HG02571 (cell line): Measurements from ENCODE around the gene FIBIN.
"Not testable (repeated sequence)": the region's sequence is repeated elsewhere in the genome, so short reads cannot be mapped to it uniquely, and the experiment has no call there.

Experiments
- ATAC-seq: cut with Tn5 transposase; IDR thresholded peaks from one replicate; pipeline ENCODE4 v1.9.1; 2021; ENCODE audit warnings: mild to moderate bottlenecking, moderate library complexity; ENCODE audit not compliant: unreplicated experiment

Gene FIBIN

DNA sequence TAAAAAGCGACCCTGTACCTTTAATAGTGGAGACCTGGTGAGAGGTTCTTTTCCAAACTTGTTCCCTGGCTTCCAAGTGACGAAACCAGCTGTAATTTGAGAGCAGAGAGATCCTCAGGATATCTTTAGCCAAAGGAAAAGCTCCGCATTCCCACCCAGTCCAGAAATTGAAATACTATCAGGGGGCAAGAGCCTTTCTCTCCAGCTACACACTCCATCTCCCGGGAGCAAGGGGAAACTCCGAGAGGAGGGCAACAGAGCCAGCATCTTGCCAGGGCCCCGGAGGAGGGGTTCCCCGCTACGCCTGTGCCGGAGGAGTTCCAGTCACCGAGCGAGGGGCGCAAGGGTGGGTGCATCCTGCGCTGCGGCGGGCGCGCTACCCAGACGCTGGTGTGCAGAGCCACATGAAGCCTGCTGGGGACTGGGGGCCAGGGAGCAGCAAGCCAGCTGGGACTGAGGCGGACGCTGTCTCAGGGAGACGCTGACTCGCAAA is at the start of gene FIBIN:
TSS of gene FIBIN (plus strand) at position 148 of the 493 bp plus-strand sequence. CDS start 415 bp downstream, outside the sequence.
- no peak for ATAC-seq

DNA sequence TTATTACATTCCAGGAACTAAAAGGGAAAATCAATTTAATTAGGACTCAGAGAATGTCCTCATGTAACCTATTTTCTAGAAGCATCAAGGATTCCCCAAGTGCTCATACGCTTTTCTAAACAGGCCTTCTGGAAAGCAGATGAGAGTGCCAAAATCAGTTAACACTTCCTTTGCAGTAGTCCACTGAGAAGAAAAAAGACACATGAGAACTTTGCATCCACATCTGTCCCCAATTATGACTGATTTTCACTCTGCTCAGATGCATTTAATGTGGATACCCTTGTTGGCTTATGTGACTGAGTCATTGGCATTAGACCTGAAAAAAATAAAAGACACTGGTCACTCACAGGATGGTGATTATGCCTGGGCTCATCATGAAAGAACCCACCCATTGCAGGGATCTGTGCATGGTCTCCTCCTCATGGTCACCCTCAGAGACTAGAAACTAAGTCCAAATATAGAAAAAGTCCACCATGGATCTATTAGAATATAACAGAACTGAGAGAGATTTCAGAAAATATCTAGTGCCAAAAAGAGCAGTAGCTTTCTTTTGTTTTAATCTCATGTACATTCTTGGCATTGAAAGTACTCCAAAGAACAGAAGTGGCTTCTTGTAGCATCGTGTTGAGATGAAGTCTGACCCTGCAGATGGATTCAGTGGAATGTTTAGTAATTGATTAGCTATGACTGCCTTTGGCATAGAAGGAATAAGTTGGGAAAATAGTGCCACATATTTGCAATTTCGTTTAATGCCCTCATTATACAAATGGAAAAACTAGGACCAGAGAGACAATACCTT is 48.8 kb upstream of the FIBIN start:
- ATAC-seq: no peak

DNA sequence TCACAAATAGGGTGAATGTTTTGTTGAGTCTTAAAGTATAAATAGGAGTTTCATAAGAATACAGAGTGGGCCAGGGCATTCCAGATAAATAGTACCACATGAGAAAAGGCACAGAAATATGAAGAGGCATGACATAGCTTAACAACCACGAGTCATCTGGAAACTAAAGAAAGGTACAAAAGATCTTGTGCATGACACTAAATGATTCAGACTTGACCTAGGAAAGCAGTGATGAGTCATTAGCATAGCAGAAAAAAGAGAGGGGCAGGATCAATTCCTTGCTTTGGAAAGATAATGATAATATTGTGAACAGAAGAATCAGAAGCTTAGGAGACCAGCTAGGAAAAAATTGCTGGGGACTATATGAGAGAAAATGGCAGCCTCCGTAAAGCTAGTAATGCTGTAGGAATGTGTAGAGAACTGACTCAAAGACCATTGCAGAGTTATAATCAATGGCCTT is 47.6 kb upstream of the FIBIN start:
- no peak for ATAC-seq

DNA sequence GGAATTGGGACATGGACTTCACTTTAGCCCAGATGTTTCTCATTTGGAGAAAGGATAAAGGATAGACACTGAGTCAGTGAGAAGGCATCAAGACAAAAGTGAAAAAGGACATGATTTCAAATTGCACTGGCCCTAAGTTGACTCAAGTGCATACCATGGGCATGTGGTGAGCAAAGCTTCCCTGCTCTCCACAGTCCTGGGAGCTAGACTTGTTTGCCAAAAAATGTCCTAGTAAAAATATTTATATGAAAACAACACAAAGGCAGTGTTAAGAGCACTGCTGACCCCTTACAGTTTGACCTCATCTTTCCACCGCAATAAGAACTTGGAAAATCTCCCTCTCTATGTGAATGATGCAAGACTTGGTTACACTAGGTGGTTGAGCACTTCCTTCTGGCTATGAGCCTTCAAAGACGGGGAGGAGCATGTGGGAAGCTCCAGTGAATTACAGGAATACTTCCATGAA is 46.5 kb upstream of the FIBIN start:
- no peak for ATAC-seq

DNA sequence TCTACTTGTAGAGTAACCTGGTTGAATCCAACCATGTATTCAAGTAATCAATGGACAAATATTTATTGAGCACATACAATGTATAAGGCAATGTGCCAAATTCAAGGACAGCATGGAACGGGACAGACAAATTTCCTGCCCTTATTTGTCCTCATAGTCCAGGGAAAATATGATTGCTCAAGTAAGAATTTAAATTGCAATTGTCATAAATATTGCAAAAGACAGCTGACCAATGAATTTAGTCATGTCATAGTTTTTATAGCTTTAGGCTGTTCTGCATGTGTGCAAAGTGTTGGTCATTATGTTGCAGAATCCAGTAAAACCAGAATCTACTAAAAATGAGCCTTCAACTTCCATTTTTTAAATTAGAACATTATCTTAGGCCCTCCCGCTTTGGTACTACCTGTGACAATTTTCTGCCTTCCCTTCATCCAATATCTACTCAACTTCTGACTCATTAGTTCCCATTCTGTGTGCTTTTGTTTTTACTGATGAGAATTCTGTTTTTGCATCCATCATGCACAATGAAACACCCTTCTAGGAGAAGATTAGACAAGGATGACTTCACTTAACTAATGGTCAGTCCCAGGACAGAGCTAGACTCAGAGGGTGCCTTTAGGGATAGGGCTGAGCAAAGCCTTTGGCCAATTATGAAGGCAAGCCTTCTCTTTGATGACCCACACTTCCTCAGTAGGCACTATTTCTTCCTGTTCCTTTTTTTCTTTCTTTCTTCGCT is 45.8 kb upstream of the FIBIN start:
- ATAC-seq: no peak

DNA sequence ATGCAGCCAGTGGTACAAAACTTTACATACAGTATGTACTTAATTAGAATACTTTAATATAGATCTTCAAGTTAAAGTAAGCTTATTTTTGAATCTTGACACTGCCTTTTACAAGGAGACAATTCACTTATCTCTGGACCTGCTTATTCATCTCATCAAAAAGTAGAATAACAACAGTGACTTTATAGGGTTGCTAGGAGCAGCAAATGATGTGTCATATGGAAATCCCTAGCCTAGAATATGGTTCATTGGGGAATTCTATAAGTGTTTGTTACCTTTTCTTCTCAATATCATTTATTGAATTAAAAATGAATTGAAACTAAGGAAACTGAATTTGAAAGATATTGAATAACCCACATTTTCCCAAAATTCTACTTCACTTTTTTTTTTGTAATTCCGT is 45.0 kb upstream of the FIBIN start:
- no peak for ATAC-seq

DNA sequence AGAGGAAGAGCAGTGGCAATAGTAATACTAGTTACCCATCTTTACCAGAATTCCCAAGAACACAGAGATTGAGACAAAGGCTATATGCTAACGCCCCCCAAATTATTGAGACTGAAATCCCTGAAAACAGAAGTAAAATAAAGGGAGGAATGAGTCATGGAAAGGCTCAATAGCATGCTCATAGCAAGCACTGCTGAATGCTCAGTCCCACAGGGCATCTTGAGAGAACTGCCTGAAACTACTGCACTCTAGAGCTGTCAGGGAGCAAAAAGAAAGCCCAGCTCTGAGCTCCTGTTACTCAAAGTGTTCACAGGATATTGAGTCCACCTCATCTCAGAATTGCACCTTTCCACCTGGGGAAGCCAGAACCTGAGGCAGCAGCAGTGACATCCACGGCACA is 44.1 kb upstream of the FIBIN start:
- no peak for ATAC-seq

DNA sequence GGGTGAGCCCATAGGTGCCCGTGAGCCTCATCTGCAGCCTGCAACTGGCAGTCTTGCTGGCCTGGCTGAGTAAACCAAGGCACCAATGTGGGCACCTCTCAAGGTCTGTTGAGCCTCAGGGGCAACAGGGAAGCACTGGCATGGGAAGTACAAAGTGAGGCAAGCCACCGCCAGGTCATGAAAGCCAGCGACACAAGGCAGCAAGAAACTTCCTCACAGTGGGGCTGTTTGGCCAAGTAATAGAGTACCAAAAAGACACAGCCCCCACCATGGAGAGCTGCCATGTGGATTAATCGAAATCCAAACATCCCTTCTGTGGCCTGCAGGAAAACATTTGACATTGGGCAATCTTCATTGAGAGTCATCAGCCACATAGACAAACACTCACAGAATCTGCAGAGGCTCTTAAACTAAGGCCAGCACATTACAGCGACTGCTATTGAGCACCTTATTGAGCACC is 43.6 kb upstream of the FIBIN start:
- no peak for ATAC-seq

DNA sequence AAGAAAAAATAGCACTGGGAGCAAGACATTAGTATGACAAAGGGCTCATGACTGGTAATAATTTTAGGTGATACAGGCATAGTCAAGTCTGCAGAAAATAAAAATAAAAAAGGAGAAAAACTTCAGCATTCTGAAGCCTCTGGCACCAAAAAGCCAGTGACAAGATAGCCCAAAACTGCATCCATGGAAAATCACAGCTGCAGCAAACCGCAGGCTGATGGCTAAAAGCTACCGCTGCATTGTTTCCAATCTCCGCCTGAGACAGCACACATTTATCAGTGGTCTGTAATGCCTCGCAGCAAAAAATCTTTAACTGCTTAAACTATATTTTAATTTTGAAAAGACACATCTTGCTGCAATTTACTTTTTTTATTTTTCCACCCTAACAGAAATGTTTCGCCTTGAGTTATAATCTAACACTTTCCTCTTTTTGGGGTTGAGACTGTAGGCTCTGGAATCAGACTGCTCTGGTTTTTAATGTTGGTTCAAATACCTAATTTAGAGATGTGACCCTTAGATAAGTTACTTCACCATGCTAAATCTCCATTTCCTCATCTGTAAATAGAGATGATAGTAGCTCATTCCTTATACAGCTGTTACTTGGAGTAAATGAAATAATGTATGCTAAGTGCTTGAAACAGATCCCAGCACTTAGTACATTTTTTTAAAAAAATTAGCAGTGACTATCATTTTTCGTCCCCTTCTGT is 42.0 kb upstream of the FIBIN start:
- ATAC-seq: no peak

DNA sequence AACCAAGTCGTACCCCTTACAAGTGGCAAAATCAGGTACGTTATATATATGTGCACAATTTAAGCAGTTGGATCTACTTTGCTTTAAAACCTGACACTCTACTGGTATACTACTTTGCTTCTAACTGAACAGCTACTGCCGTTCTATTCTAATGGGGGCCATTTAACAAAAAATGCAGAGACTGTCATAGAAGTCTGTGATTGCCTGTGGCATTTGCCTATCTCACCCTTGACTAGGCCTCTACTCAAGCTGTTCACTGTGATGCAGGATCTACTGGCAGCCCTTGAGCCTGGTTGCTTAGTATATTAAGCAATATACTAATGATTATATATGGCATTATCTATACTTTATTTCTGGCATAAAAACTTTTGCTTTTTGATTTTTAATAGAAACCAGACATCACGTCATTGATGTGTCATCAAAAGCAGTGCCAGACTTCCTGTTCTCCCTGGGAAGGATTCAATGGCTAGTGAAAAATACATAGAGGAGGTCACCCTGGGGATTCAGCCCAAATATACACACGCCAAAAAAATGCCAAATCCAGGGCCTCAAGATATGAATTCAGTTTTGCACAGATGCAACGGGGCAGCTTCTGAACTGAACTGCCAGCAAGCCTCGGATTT is 40.0 kb upstream of the FIBIN start:
- ATAC-seq: no peak

DNA sequence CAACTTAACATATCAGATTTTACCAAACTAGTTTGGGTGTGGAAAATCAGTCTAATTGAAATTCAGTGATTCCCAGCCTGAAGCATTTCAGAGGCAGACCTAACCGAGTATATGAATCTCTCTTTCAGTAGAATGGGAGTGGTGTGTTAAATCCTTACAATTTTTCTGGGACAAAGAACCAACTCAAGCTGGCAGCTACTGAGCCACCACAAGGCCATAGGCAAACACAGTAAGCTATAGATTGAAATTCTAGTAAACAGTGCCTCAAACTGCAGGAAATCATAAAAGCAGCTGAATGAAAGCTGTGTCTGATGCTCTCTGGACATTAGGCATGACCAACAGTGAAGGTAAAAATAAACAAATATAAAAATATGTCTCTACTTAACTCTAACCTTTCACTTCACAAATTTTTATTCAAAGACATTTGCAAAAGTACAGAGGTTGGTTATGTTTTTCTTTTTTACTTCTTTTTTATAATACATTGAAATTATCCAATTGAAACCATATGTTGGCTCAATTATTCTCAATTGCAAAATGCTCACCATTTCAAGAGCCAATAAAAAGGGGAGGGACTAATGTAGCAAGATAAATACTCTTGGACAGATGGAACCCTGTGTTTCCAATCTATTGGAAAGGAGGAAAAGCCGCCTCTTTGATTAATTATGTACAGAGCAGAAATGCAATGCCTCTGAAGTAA is 35.8 kb upstream of the FIBIN start:
- no peak for ATAC-seq

DNA sequence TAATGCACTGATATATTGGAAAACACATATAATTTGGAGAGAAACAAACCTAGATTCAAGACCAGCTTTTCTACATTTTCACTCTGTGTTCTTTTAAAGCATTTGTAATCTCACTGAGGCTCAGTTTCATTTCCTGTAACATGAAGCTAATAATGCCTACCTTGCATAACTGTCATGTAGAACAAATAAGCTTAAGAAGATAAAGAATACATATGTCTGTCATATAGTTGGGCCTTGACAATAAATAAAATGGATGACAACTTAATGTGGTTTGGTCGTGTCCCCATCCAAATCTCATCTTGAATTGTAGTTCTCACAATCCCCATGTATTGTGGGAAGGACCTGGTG is 35.2 kb upstream of the FIBIN start:
- no peak for ATAC-seq

DNA sequence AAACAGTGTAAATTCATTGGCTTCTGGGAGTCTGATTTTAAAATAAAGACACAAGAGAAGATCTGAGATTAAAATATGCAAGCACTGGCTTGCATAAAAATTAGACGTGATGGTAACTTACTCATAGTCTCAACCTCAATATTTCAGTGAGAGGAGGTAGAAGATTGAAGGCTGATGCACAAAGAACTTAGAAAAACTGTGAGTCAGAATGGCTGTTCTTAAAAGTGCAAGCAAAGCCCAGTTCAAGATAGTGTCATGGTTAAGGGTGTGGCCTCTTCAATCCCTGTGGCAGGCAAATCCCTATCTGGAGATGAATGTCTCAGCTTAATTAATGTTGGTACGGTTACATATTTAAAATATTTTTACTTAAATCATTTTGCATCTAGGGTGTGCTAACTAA is 33.6 kb upstream of the FIBIN start:
- ATAC-seq: no peak

DNA sequence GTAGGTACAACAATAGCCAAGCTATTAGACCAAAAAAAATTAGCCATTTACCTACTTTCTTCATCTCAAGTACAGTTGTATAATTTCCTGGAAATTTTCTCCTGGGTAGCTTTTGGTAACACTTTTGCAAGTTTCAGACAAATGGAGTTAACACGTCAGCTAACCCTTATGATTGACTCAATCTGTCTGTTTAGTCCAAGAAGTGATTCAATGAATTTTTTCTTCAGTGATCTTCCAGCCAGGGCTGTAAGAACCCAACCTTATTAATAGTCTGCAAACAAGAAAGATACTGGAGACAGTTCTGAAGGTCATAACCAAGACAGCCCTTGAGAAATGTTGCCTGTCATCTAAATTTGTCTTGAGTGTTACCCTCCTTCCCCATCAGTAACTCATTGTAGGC is 30.1 kb upstream of the FIBIN start:
- ATAC-seq: no peak

DNA sequence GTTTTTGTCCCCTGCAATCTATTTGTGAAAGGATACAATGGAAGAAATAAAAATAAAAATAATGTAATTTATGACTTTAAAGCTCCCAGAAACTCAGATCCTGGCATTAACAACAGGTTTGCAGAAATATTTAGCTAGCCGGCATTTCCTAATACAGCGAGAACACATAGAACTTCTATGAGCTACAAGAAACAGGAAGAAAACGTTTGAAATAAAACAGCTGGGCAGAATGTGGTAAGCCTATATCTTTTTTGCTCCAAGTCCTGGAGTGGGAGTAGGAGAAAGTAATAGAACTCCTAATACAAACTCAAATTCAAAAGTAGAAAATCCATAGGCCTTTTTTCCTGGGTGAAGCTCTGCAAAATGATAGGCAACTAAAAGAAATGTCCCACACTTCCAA is 29.6 kb upstream of the FIBIN start:
- no peak for ATAC-seq

DNA sequence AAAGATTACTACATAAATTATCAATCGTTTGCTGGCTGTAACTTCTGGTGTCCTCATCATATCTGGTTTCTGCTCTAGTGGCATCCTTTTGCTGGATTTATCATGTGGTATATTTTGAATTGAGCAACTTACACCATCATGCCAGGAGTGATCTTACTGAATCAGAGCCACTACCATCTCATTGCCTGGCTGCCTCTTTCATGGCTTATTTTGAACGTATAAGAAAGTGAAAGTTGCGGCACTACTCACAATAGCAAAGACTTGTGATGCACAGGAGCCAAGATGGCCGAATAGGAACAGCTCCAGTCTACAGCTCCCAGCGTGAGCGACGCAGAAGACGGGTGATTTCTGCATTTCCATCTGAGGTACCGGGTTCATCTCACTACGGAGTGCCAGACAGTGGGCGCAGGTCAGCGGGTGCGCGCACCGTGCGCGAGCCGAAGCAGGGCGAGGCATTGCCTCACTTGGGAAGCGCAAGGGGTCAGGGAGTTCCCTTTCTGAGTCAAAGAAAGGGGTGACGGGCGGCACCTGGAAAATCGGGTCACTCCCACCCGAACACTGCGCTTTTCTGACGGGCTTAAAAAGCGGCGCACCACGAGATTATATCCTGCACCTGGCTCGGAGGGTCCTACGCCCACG is 28.9 kb upstream of the FIBIN start:
- ATAC-seq: not testable (repeated sequence)

DNA sequence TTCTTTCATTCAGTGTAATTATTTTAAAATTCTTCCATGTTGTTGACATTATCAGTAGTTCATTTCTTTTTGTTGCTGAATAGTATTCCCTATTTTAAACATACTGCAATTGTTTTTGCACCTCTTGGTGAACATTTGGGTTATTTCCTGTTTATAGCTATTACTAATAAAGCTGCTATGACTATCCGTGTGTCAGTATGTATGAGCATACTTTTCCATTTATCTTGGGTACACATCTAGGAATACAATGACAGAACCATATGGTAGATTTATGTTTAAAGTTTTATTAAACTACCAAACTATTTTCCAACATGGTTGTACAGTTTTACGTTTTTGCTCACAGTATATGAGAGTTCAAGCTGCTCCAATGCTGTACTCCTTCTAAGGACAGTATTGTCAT is 22.0 kb upstream of the FIBIN start:
- no peak for ATAC-seq

DNA sequence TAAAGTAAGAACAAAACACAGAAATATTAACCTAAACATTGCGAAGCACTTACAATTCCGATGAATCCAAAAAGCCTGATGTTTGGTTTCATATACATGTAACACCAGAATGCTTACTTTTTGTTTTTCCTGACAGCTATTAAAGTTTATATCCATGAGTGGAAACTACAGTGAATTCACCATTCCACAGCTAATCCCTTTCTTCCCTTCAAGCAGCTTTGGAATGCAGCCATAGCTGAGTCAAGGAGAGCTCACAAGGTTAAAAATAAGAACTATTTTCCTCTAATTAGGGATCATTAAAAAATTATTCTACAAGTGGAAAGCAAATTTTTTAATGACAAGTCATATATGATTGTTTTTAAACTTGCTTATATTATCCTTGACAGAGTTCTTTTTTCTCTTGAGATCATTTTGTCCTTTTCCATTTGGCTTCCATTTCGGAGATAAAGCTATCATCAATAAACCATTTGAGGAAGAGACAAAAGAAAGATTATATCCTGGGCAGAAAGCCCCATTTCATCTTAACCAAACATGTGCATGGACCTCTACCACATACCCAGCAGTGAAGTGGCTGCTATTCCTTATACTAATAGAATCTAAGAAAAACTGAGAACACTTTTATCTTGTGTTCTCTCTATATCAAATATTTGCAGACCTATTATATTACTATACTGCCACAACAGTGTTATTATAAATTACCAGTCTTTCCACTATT is 19.7 kb upstream of the FIBIN start:
- ATAC-seq: no peak

DNA sequence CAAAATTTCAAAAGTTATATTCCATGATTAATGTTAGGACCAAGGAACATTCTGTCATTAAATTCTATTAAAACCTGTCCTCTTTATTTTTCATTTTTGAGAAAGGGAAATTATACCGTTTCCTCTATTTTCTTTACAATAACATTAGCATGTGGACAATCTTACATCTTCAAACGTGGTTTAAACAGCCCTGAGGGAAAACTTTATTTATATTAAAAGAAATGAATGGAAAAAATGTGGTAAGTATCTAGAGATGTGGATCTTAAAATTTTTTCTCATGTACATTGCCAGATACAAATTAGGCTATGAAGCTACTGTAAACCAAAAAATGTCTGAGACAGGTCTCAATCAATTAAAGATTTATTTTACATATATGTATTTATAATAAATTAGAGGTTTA is 18.9 kb upstream of the FIBIN start:
- no peak for ATAC-seq
